HCT116 (cell line): Measurements from ENCODE around the gene RSL1D1. TPM values are rescaled to one million over a fixed set of nuclear protein-coding genes. Genes with fewer than 3 reads are reported as not detected.

Source experiments
- ATAC-seq: fragments of 200-7000 bp; cut with Tn5 transposase; 2 replicates; pipeline ENCODE4 v1.9.1; 2020; ENCODE audit warnings: mild to moderate bottlenecking, moderate library complexity
- BruUV-seq: library from RNA; stranded (reverse); fragments of 400-500 nt; replicated peaks from 2 replicates; lab custom pipeline; 2021; lab: Mats Ljungman, UMichigan
- CTCF ChIA-PET: fragments of 300-600 bp; sonication (Branson Sonifier 250); formaldehyde crosslinking; loops from one replicate; lab custom pipeline; 2021; ENCODE audit warnings: antibody characterized with exemption; lab: Charles Lee
- POLR2A ChIA-PET: fragments of 300-600, 350-600 bp; sonication (Branson Sonifier 250); formaldehyde crosslinking; loops from one replicate; lab custom pipeline; 2021; ENCODE audit warnings: antibody characterized with exemption; lab: Charles Lee
- RAD21 ChIA-PET, 2 experiments: fragments of 300-600 bp; sonication (Branson Sonifier 250); formaldehyde crosslinking; loops; one replicate each; lab custom pipeline; 2023; ENCODE audit warnings: low total read pairs in 2 of 2; ENCODE audit not compliant: uncharacterized antibody in 2 of 2, unreplicated experiment in 2 of 2, low non-redundant PET in 1 of 2; lab: Charles Lee
- DNase-seq: peaks from one replicate; pipeline ENCODE4 v3.0.0-alpha.2; 2010; ENCODE audit warnings: low read depth, low spot score
- H2AFZ ChIP-seq: fragments of 200-600 bp; shearing (Covaris generic), sonication (generic); 2 replicates; pipeline ENCODE4 v1.6.1; 2017; ENCODE audit warnings: low read depth, mixed run types, mixed read lengths, antibody characterized with exemption, low read length; ENCODE audit not compliant: poor library complexity, severe bottlenecking
- H3K27ac ChIP-seq: 2 replicates; pipeline ENCODE4 v1.5.1; 2012; ENCODE audit warnings: low read depth, low read length
- H3K27me3 ChIP-seq: fragments of 200-600 bp; sonication (generic); 2 replicates; pipeline ENCODE4 v1.6.1; 2016; ENCODE audit warnings: mixed run types, low read length, mixed read lengths; ENCODE audit not compliant: insufficient read depth
- H3K36me3 ChIP-seq, 2 experiments: fragments of 200-500 bp in 1 of 2; fragments of 200-600 bp in 1 of 2; sonication (Bioruptor generic) in 1 of 2; sonication (generic) in 1 of 2; 2 replicates each; pipeline versions ENCODE4 v1.5.1 to v1.6.1; 2014 to 2016; ENCODE audit warnings: low read length in 2 of 2, inconsistent platforms in 1 of 2, mixed read lengths in 1 of 2, mixed run types in 1 of 2; ENCODE audit not compliant: insufficient read depth in 2 of 2, control insufficient read depth in 1 of 2
- H3K4me1 ChIP-seq, 2 experiments: fragments of 200-600 bp in 1 of 2; sonication (generic) in 1 of 2; 2 replicates each; pipeline versions ENCODE4 v1.5.1 to v1.6.1; 2012 to 2017; ENCODE audit warnings: low read length in 2 of 2, inconsistent platforms in 1 of 2, mild to moderate bottlenecking in 1 of 2, mixed read lengths in 1 of 2, mixed run types in 1 of 2, moderate library complexity in 1 of 2; ENCODE audit not compliant: insufficient read depth in 2 of 2, control insufficient read depth in 1 of 2
- H3K4me2 ChIP-seq: fragments of 200-600 bp; sonication (generic); 2 replicates; pipeline ENCODE4 v1.6.1; 2017; ENCODE audit warnings: mixed run types, low read length, mixed read lengths
- H3K4me3 ChIP-seq, 2 experiments: fragments of 200-600 bp in 1 of 2; sonication (generic) in 1 of 2; replicated peaks in 1 of 2; 2 replicates each; pipeline ENCODE4 v1.5.1; 2011 to 2016; ENCODE audit warnings: low read length in 2 of 2, control low read depth in 1 of 2, low read depth in 1 of 2, mild to moderate bottlenecking in 1 of 2, mixed read lengths in 1 of 2, mixed run types in 1 of 2
- H3K79me2 ChIP-seq: fragments of 200-600 bp; sonication (generic); 2 replicates; pipeline ENCODE4 v1.6.1; 2017; ENCODE audit warnings: mild to moderate bottlenecking, mixed run types, low read length, moderate library complexity, mixed read lengths; ENCODE audit not compliant: insufficient read depth
- H3K9ac ChIP-seq: fragments of 200-600 bp; sonication (generic); 2 replicates; pipeline ENCODE4 v1.6.1; 2016; ENCODE audit warnings: low read length, mixed read lengths
- H3K9me2 ChIP-seq: fragments of 200-600 bp; sonication (generic), shearing (Covaris generic); 2 replicates; pipeline ENCODE4 v1.6.1; 2017; ENCODE audit warnings: mixed run types, mild to moderate bottlenecking, moderate library complexity; ENCODE audit not compliant: insufficient read depth
- H3K9me3 ChIP-seq, 2 experiments: fragments of 200-500 bp in 1 of 2; fragments of 200-600 bp in 1 of 2; sonication (Bioruptor generic) in 1 of 2; sonication (generic) in 1 of 2; 2 replicates each; pipeline ENCODE4 v1.6.1; 2014 to 2017; ENCODE audit warnings: low read length in 2 of 2, mixed read lengths in 2 of 2, inconsistent platforms in 1 of 2, low read depth in 1 of 2, mild to moderate bottlenecking in 1 of 2, mixed run types in 1 of 2, moderate library complexity in 1 of 2; ENCODE audit not compliant: control insufficient read depth in 1 of 2, insufficient read depth in 1 of 2
- H4K20me1 ChIP-seq: fragments of 200-600 bp; sonication (generic), shearing (Covaris generic); 2 replicates; pipeline ENCODE4 v1.6.1; 2017; ENCODE audit warnings: mixed run types, mild to moderate bottlenecking, moderate library complexity; ENCODE audit not compliant: insufficient read depth
- CEBPB ChIP-seq: IDR thresholded peaks from 2 replicates; pipeline ENCODE4 v1.6.1; 2012; ENCODE audit warnings: low read depth
- ELF1 ChIP-seq: IDR thresholded peaks from 2 replicates; pipeline ENCODE4 v1.6.1; 2012; ENCODE audit warnings: low read depth, borderline replicate concordance
- POLR2AphosphoS5 ChIP-seq: IDR thresholded peaks from 2 replicates; pipeline ENCODE4 v1.6.1; 2011; ENCODE audit warnings: mild to moderate bottlenecking, low read depth, low read length, moderate library complexity
- REST ChIP-seq: IDR thresholded peaks from 2 replicates; pipeline ENCODE4 v1.6.1; 2012; ENCODE audit warnings: low read depth
- ZBTB33 ChIP-seq: IDR thresholded peaks from 2 replicates; pipeline ENCODE4 v1.6.1; 2011; ENCODE audit warnings: mild to moderate bottlenecking, low read length, moderate library complexity; ENCODE audit not compliant: insufficient replicate concordance; ENCODE audit errors: extremely low read depth
- intact Hi-C: fragments of 100-400 bp; cut with micrococcal nuclease; formaldehyde crosslinking; loops from 2 replicates; pipeline ENCODE4 v1.10.0; 2022
- total RNA-seq: library from RNA; stranded (reverse); gene quantifications from one replicate; pipeline ENCODE4 v1.2.1, GENCODE V29; 2021; ENCODE audit not compliant: unreplicated experiment
- TF ChIP-seq, protein P1 (sequence below): IDR thresholded peaks from 2 replicates; pipeline ENCODE4 v1.6.1; 2012

RSL1D1 gene
- total RNA-seq, 1 experiment from 2014 or later: 291 TPM

DNA sequence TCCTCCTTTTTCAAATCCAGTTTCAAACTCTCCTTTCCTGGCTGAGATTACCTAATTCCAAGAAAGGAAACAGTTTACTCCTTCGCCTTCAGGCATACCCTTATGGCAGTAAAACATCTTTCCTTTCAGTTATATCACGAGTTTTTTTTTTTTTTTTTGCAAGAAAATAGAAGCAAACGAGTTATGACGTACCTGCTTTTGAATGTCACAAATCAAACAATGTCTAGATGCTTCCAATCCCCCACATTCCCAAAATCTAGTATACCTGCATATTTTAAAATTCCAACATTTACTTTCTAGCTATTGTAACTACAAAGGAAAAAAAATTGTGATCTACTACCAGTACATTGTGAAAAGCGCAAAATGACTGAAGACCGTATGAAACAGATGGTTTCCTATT is 35.5 kb upstream of the RSL1D1 start:
- H2AFZ ChIP-seq: no peak overlapping the region
- no peak for TF ChIP-seq POLR2AphosphoS5
- TF ChIP-seq, protein P1, sequence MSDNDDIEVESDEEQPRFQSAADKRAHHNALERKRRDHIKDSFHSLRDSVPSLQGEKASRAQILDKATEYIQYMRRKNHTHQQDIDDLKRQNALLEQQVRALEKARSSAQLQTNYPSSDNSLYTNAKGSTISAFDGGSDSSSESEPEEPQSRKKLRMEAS: no peak
- no peaks in the 10 kb centered on the region for H3K9me2 ChIP-seq
- no TSS peak for BruUV-seq
- no peaks in the 10 kb centered on the region for H3K4me1 ChIP-seq
- H3K9me3 ChIP-seq: no peaks in the 10 kb centered on the region
- no peaks in the 10 kb centered on the region for H3K27me3 ChIP-seq
- no peak overlapping the region for H3K9ac ChIP-seq
- intact Hi-C loops: no loop called here
- H3K27ac ChIP-seq: no peak overlapping the region
- RAD21 ChIA-PET: no interaction called here
- no peak overlapping the region for H3K4me2 ChIP-seq
- CTCF ChIA-PET: no interaction called here
- peaks cover 11% of the 10 kb centered on the region; the same call in 1 of the 2 replicates for H4K20me1 ChIP-seq
- ATAC-seq (no peak), DNase-seq (no peak)
- no peak overlapping the region for H3K4me3 ChIP-seq
- POLR2A ChIA-PET: no interaction called here
- H3K36me3 ChIP-seq: peaks cover 56 to 59% of the 10 kb centered on the region in 2 experiments
- H3K79me2 ChIP-seq: peaks cover 39% of the 10 kb centered on the region

GRCh38 chr16:11884035-11884434 is 32.7 kb upstream of the RSL1D1 start:
- H4K20me1 ChIP-seq: peaks cover 14% of the 10 kb centered on the region; the same call in 1 of the 2 replicates
- peaks cover 57% of the 10 kb centered on the region for H3K79me2 ChIP-seq
- ChIA-PET POLR2A (no interaction called here), RAD21 (no interaction called here), CTCF (no interaction called here)
- no peak overlapping the region for H2AFZ ChIP-seq
- H3K9me2 ChIP-seq: no peaks in the 10 kb centered on the region
- peaks cover 57 to 65% of the 10 kb centered on the region in 2 experiments for H3K36me3 ChIP-seq
- no peak overlapping the region for H3K9ac ChIP-seq
- H3K4me2 ChIP-seq: no peak overlapping the region
- intact Hi-C loops: no loop called here
- no peaks in the 10 kb centered on the region for H3K27me3 ChIP-seq
- H3K4me1 ChIP-seq: no peaks in the 10 kb centered on the region
- no peak for TF ChIP-seq ZBTB33
- no peak for TF ChIP-seq CEBPB
- no peak for TF ChIP-seq REST
- TF ChIP-seq ELF1: no peak
- TF ChIP-seq POLR2AphosphoS5: no peak
- no peak overlapping the region for H3K27ac ChIP-seq
- H3K4me3 ChIP-seq: no peak overlapping the region
- DNase-seq: no peak
- BruUV-seq: no TSS peak
- ATAC-seq: no peak
- no peaks in the 10 kb centered on the region for H3K9me3 ChIP-seq
